GM12878 (cell line): ENCODE results near the gene HSF2BP. TPM values are rescaled to one million over a fixed set of nuclear protein-coding genes. Genes with fewer than 3 reads are reported as not detected.

Experiments
- ATAC-seq: fragments of 200-7000 bp; cut with Tn5 transposase; 3 replicates; pipeline ENCODE4 v1.9.1; 2020; ENCODE audit warnings: mild to moderate bottlenecking, moderate library complexity
- BruUV-seq: library from RNA; stranded (reverse); fragments of 400-500 nt; replicated peaks from 2 replicates; lab custom pipeline; 2021; lab: Mats Ljungman, UMichigan
- CTCF ChIA-PET: fragments of 300-600 bp; sonication (Branson Sonifier 250); formaldehyde crosslinking; extraction: SDS; loops from one replicate; lab custom pipeline; 2021; ENCODE audit warnings: inconsistent platforms; lab: Yijun Ruan, JAX
- POLR2A ChIA-PET: fragments of 350-600 bp; formaldehyde crosslinking; extraction: SDS; loops from one replicate; lab custom pipeline; 2021; ENCODE audit warnings: inconsistent platforms; lab: Charles Lee
- RAD21 ChIA-PET: fragments of 300-600 bp; sonication (Branson Sonifier 250); formaldehyde crosslinking; loops from one replicate; lab custom pipeline; 2023; ENCODE audit warnings: antibody characterized with exemption; ENCODE audit not compliant: unreplicated experiment; lab: Charles Lee
- SMC1A ChIA-PET: fragments of 300-600 bp; sonication (Branson Sonifier 250); formaldehyde crosslinking; loops from one replicate; lab custom pipeline; 2023; ENCODE audit not compliant: unreplicated experiment, uncharacterized antibody; lab: Charles Lee
- DNase-seq: peaks from one replicate; pipeline ENCODE4 v3.0.0-alpha.2; 2011; ENCODE audit warnings: low read depth, low spot score
- FAIRE-seq: peaks from 3 replicates; lab custom pipeline; 2011; peaks lifted over from hg19 to GRCh38; lab: Jason Lieb, UNC
- H2AFZ ChIP-seq: 2 replicates; pipeline ENCODE4 v1.6.0; 2011; ENCODE audit warnings: low read depth, low read length, control low read depth; ENCODE audit not compliant: control insufficient read depth
- H3K27ac ChIP-seq: 2 replicates; pipeline ENCODE4 v1.5.1; 2011; ENCODE audit warnings: control low read depth; ENCODE audit not compliant: control insufficient read depth, insufficient read depth
- H3K27me3 ChIP-seq, 2 experiments: replicated peaks in 1 of 2; 2 replicates each; pipeline versions ENCODE4 v1.6.0 to v1.6.1; 2011; ENCODE audit warnings: low read length in 1 of 2; ENCODE audit not compliant: control insufficient read depth in 2 of 2, insufficient read depth in 2 of 2
- H3K36me3 ChIP-seq, 2 experiments: 2 replicates each; pipeline ENCODE4 v1.5.1; 2011; ENCODE audit warnings: low read length in 1 of 2; ENCODE audit not compliant: control insufficient read depth in 2 of 2, insufficient read depth in 2 of 2
- H3K4me1 ChIP-seq: 2 replicates; pipeline ENCODE4 v1.6.1; 2011; ENCODE audit warnings: mild to moderate bottlenecking, low read length, moderate library complexity, mixed read lengths; ENCODE audit not compliant: control insufficient read depth, insufficient read depth
- H3K4me2 ChIP-seq: 2 replicates; pipeline ENCODE4 v1.6.0; 2011; ENCODE audit warnings: control low read depth; ENCODE audit not compliant: control insufficient read depth, insufficient read depth
- H3K4me3 ChIP-seq: fragments of 200-600 bp; sonication (generic); 2 replicates; pipeline ENCODE4 v1.5.1; 2016
- H3K79me2 ChIP-seq: 2 replicates; pipeline ENCODE4 v1.6.0; 2011; ENCODE audit warnings: low read length; ENCODE audit not compliant: control insufficient read depth, insufficient read depth
- H3K9ac ChIP-seq: 2 replicates; pipeline ENCODE4 v1.8.0; 2011; ENCODE audit warnings: low read length, control low read depth, mixed read lengths; ENCODE audit not compliant: control insufficient read depth, insufficient read depth
- H3K9me3 ChIP-seq: replicated peaks from 3 replicates; pipeline ENCODE4 v1.5.1; 2011; ENCODE audit warnings: mild to moderate bottlenecking, low read length; ENCODE audit not compliant: control insufficient read depth, insufficient read depth
- H4K20me1 ChIP-seq: 2 replicates; pipeline ENCODE4 v1.6.0; 2011; ENCODE audit not compliant: control insufficient read depth, insufficient read depth
- ATF3 ChIP-seq: IDR thresholded peaks from 2 replicates; pipeline ENCODE4 v1.6.1; 2011; ENCODE audit warnings: low read depth, mild to moderate bottlenecking, low read length, moderate library complexity, borderline replicate concordance; ENCODE audit errors: extremely low read depth
- BCL3 ChIP-seq: IDR thresholded peaks from 2 replicates; pipeline ENCODE4 v1.6.1; 2011; ENCODE audit warnings: borderline replicate concordance, low read depth, mild to moderate bottlenecking, moderate library complexity, low read length; ENCODE audit not compliant: insufficient read depth, poor library complexity, severe bottlenecking
- BCLAF1 ChIP-seq: fragments of 450-650 bp; IDR thresholded peaks from 2 replicates; pipeline ENCODE4 v1.6.1; 2017; ENCODE audit warnings: antibody characterized with exemption, mild to moderate bottlenecking, moderate library complexity
- BHLHE40 ChIP-seq, 2 experiments: fragments of 450-650 bp in 1 of 2; IDR thresholded peaks; 2 replicates each; pipeline ENCODE4 v1.6.1; 2011 to 2017; ENCODE audit warnings: low read depth in 2 of 2, borderline replicate concordance in 1 of 2, improper control_type of control experiment in 1 of 2, low read length in 1 of 2, mild to moderate bottlenecking in 1 of 2
- CHD1 ChIP-seq: IDR thresholded peaks from 2 replicates; pipeline ENCODE4 v1.6.1; 2012; ENCODE audit warnings: low read depth, low read length, improper control_type of control experiment
- EED ChIP-seq: sonication (generic); IDR thresholded peaks from 2 replicates; pipeline ENCODE4 v1.6.1; 2016; ENCODE audit warnings: antibody characterized with exemption, low read depth
- NFXL1 ChIP-seq: fragments of 450-650 bp; IDR thresholded peaks from 2 replicates; pipeline ENCODE4 v1.6.1; 2017; ENCODE audit warnings: antibody characterized with exemption, mild to moderate bottlenecking, borderline replicate concordance
- POLR2AphosphoS2 ChIP-seq: IDR thresholded peaks from 2 replicates; pipeline ENCODE4 v1.6.1; 2011; ENCODE audit warnings: low read depth, mild to moderate bottlenecking, low read length, improper control_type of control experiment, moderate library complexity
- SRF ChIP-seq, 2 experiments: IDR thresholded peaks; 2 replicates each; pipeline ENCODE4 v1.6.1; 2011; ENCODE audit warnings: low read depth in 2 of 2, low read length in 2 of 2, mild to moderate bottlenecking in 1 of 2, moderate library complexity in 1 of 2
- WGBS: methylation state at CpG from one replicate; pipeline ENCODE4 v1.1.6; 2016; ENCODE audit warnings: low lambda C conversion rate; ENCODE audit not compliant: insufficient replicate concordance, insufficient coverage; ENCODE audit errors: missing lambda C conversion rate; 5-methylcytosine and 5-hydroxymethylcytosine counted together
- in situ Hi-C: fragments of 300-500 bp; cut with MboI; formaldehyde crosslinking; loops from 9 replicates; pipeline ENCODE4 v1.14.3; 2018; ENCODE audit warnings: mixed read lengths
- intact Hi-C: fragments of 100-400 bp; cut with micrococcal nuclease; formaldehyde crosslinking; loops from one replicate; pipeline ENCODE4 v1.14.2; 2022; ENCODE audit not compliant: unreplicated experiment
- polyA plus RNA-seq, 11 experiments: library from polyadenylated mRNA; depleted of rRNA in 4 of 11; unstranded in 6 of 11; stranded (reverse) in 5 of 11; fragments of >200 nt; fragmentation: Nextera tagmentation in 4 of 11; fragmentation: Illumina TruSeq in 1 of 11; extraction: Ambion mirVana in 4 of 11; extraction: Trizol in 1 of 11; gene quantifications; 1 replicate in 1 of 11; 2 replicates in 10 of 11; pipeline versions ENCODE4 v1.2.1 to v1.2.3, GENCODE V29; 2011 to 2016; ENCODE audit warnings: inconsistent platforms in 2 of 11, missing spikeins in 2 of 11, low read depth in 1 of 11
- total RNA-seq, 4 experiments: library from RNA; depleted of rRNA in 3 of 4; stranded (reverse); fragments of >200 nt in 3 of 4; fragmentation: Illumina TruSeq in 1 of 4; extraction: Trizol in 1 of 4; gene quantifications; 2 replicates each; pipeline versions ENCODE4 v1.2.1 to v1.2.3, GENCODE V29; 2013 to 2021

The HSF2BP gene
- total and polyA plus RNA-seq, 10 of the 15 experiments (the other 5 are each of a cell fraction or from before 2014, with no cell fraction given): 0.07 to 0.81 (median 0.35) TPM

GRCh38 chr21:43701936-43702784, 42.9 kb upstream of the HSF2BP start:
- no peak for ATAC-seq
- POLR2A ChIA-PET: interaction anchor here (0.6 kb wide), 1 partner anchor 320 kb away, joined by 4 read pairs; no protein-coding TSS in a partner anchor
- Histone ChIP-seq H3K27ac (no peak overlapping the region), H4K20me1 (no peaks in the 10 kb centered on the region), H3K9me3 (no peaks in the 10 kb centered on the region), H3K9ac (no peak overlapping the region), H3K4me3 (no peak overlapping the region), H3K79me2 (no peaks in the 10 kb centered on the region), H3K4me2 (no peak overlapping the region; the same call in 1 of the 2 replicates), H3K36me3 (no peaks in the 10 kb centered on the region), H2AFZ (no peak overlapping the region), H3K27me3 (no peaks in the 10 kb centered on the region)
- no peak for DNase-seq
- no TSS peak for BruUV-seq
- no peak for FAIRE-seq
- in situ Hi-C loops: no loop called here
- 69% methylated on average over 26 of the region's 29 CpGs for WGBS
- SMC1A ChIA-PET: no interaction called here
- RAD21 ChIA-PET: no interaction called here
- CTCF ChIA-PET: interaction anchor here (1.5 kb wide), 1 partner anchor 12 kb away, joined by 3 read pairs; no protein-coding TSS in a partner anchor
- intact Hi-C loops: no loop called here
- TF ChIP-seq SRF (IDR thresholded peaks at IDR 0.05; ENCODE audit: low read depth in 2 of 2, low read length in 2 of 2) (no peak), BCLAF1 (no peak), NFXL1 (no peak), BCL3 (no peak), ATF3 (no peak), POLR2AphosphoS2 (no peak), EED (no peak), BHLHE40 (IDR thresholded peaks at IDR 0.05; ENCODE audit: borderline replicate concordance in 1 of 2, low read depth in 2 of 2, low read length in 1 of 2) (no peak), CHD1 (no peak)
- TF ChIP-seq, all 136 proteins: peak for 0
- peaks cover 6% of the 10 kb centered on the region for H3K4me1 ChIP-seq
